HEK293 (cell line): ENCODE measurements around the gene ZCCHC10.

Experiments used
- CTCF ChIP-seq: fragments of 450-650 bp; formaldehyde crosslinking; IDR thresholded peaks from 2 replicates; pipeline ENCODE4 v1.5.1; 2016; ENCODE audit warnings: missing biosample characterization, missing genetic modification characterization
- HOXA7 ChIP-seq: sonication (generic); formaldehyde crosslinking; IDR thresholded peaks from 2 replicates; pipeline ENCODE4 v1.8.1; 2022; ENCODE audit warnings: missing genetic modification reagents, borderline replicate concordance
- SP2 ChIP-seq: fragments of 450-650 bp; formaldehyde crosslinking; IDR thresholded peaks from 2 replicates; pipeline ENCODE4 v1.5.1; 2016; ENCODE audit warnings: missing biosample characterization, missing genetic modification characterization
- TCF7L2 ChIP-seq: IDR thresholded peaks from 2 replicates; pipeline ENCODE4 v1.6.1; 2011; ENCODE audit warnings: low read depth, mild to moderate bottlenecking, inconsistent platforms, low read length, moderate library complexity, borderline replicate concordance
- WT1 ChIP-seq: fragments of 450-650 bp; formaldehyde crosslinking; IDR thresholded peaks from 2 replicates; pipeline ENCODE4 v1.5.1; 2016; ENCODE audit warnings: missing biosample characterization, missing genetic modification characterization
- YY1 ChIP-seq: fragments of 450-650 bp; formaldehyde crosslinking; IDR thresholded peaks from 2 replicates; pipeline ENCODE4 v1.5.1; 2018; ENCODE audit warnings: missing biosample characterization, missing genetic modification characterization
- ZBTB49 ChIP-seq: fragments of 450-650 bp; formaldehyde crosslinking; IDR thresholded peaks from 2 replicates; pipeline ENCODE4 v1.5.1; 2016; ENCODE audit warnings: missing biosample characterization, missing genetic modification characterization, low read depth
- ZBTB7A ChIP-seq: fragments of 450-650 bp; formaldehyde crosslinking; IDR thresholded peaks from 2 replicates; pipeline ENCODE4 v1.5.1; 2016; ENCODE audit warnings: low read depth, missing biosample characterization, missing genetic modification characterization
- ZFP3 ChIP-seq: fragments of 450-650 bp; formaldehyde crosslinking; IDR thresholded peaks from 2 replicates; pipeline ENCODE4 v1.5.1; 2016; ENCODE audit warnings: low read depth, missing biosample characterization, missing genetic modification characterization
- ZFP69B ChIP-seq: fragments of 450-650 bp; formaldehyde crosslinking; IDR thresholded peaks from 2 replicates; pipeline ENCODE4 v1.5.1; 2016; ENCODE audit warnings: missing biosample characterization, missing genetic modification characterization
- ZNF416 ChIP-seq: fragments of 450-650 bp; formaldehyde crosslinking; IDR thresholded peaks from 2 replicates; pipeline ENCODE4 v1.5.1; 2016; ENCODE audit warnings: missing biosample characterization, missing genetic modification characterization
- ZNF561 ChIP-seq: fragments of 450-650 bp; IDR thresholded peaks from 2 replicates; pipeline ENCODE4 v1.5.1; 2018; ENCODE audit warnings: missing biosample characterization, missing genetic modification characterization, borderline replicate concordance
- ZNF623 ChIP-seq: fragments of 450-650 bp; formaldehyde crosslinking; IDR thresholded peaks from 2 replicates; pipeline ENCODE4 v1.5.1; 2016; ENCODE audit warnings: missing biosample characterization, missing genetic modification characterization
- ZNF677 ChIP-seq: fragments of 450-650 bp; IDR thresholded peaks from 2 replicates; pipeline ENCODE4 v1.5.0; 2018; ENCODE audit warnings: missing biosample characterization, mild to moderate bottlenecking, missing genetic modification characterization, moderate library complexity

GRCh38 chr5:132951897-132952296, 74.5 kb downstream of the ZCCHC10 start:
- TF ChIP-seq ZBTB7A (tag by site-specific recombination) = no peak
- TF ChIP-seq ZFP69B (tag by site-specific recombination) = no peak
- TF ChIP-seq TCF7L2 = no peak
- TF ChIP-seq SP2 = no peak
- no peak for TF ChIP-seq ZNF416
- no peak for TF ChIP-seq CTCF (tag by site-specific recombination)
- TF ChIP-seq ZBTB49 = no peak
- no peak for TF ChIP-seq WT1 (tag by site-specific recombination)
- no peak for TF ChIP-seq ZNF623 (tag by site-specific recombination)
- no peak for TF ChIP-seq HOXA7 (CRISPR knock-in tag)
- no peak for TF ChIP-seq ZNF677 (tag by site-specific recombination)
- no peak for TF ChIP-seq ZNF561 (tag by site-specific recombination)
- no peak for TF ChIP-seq ZFP3
- no peak for TF ChIP-seq YY1 (tag by site-specific recombination)
